Endothelial cell (in vitro differentiated cells): Measurements from ENCODE around the gene ESPNL. TPM values are rescaled to one million over a fixed set of nuclear protein-coding genes. Genes with fewer than 3 reads are reported as not detected.

Source experiments
- DNase-seq: peaks from one replicate; pipeline ENCODE4 v3.0.0; 2021; ENCODE audit warnings: low spot score
- H3K27ac Mint-ChIP-seq: one replicate; pipeline ENCODE4 v1.8.0; 2021; ENCODE audit warnings: mixed read lengths, inconsistent platforms; ENCODE audit not compliant: unreplicated experiment
- H3K27me3 Mint-ChIP-seq: one replicate; pipeline ENCODE4 v1.8.0; 2021; ENCODE audit warnings: mild to moderate bottlenecking, moderate library complexity, mixed read lengths, inconsistent platforms; ENCODE audit not compliant: unreplicated experiment
- H3K36me3 Mint-ChIP-seq: one replicate; pipeline ENCODE4 v1.8.0; 2021; ENCODE audit warnings: mild to moderate bottlenecking, low read depth, mixed read lengths, inconsistent platforms; ENCODE audit not compliant: unreplicated experiment
- H3K4me1 Mint-ChIP-seq: one replicate; pipeline ENCODE4 v1.8.0; 2021; ENCODE audit warnings: mild to moderate bottlenecking, mixed read lengths, inconsistent platforms; ENCODE audit not compliant: unreplicated experiment
- H3K4me3 Mint-ChIP-seq: one replicate; pipeline ENCODE4 v1.8.0; 2021; ENCODE audit warnings: mild to moderate bottlenecking, mixed read lengths, inconsistent platforms; ENCODE audit not compliant: unreplicated experiment
- H3K9me3 Mint-ChIP-seq: one replicate; pipeline ENCODE4 v1.8.0; 2021; ENCODE audit warnings: mixed read lengths, inconsistent platforms; ENCODE audit not compliant: unreplicated experiment
- CTCF ChIP-seq: fragments of 200-600 bp; sonication (generic); IDR thresholded peaks from one replicate; pipeline ENCODE4 v1.5.0; 2021; ENCODE audit warnings: antibody characterized with exemption; ENCODE audit not compliant: unreplicated experiment
- total RNA-seq: library from RNA; stranded (reverse); fragmentation: NEBNext Ultra II Directional; extraction: Animal tissue kit (Norgen Biotek cat#: 25700); gene quantifications from one replicate; pipeline ENCODE4 v1.2.1, GENCODE V29; 2021; ENCODE audit not compliant: unreplicated experiment

Gene ESPNL
- total RNA-seq, 1 donor from 2014 or later, result 0.82 TPM

GRCh38 chr2:238160206-238161129 is 60.3 kb downstream of the ESPNL start:
- no peak overlapping the region for H3K27ac Mint-ChIP-seq
- no peaks in the 10 kb centered on the region for H3K9me3 Mint-ChIP-seq
- no peaks in the 10 kb centered on the region for H3K36me3 Mint-ChIP-seq
- no peaks in the 10 kb centered on the region for H3K4me1 Mint-ChIP-seq
- no peak for DNase-seq
- H3K27me3 Mint-ChIP-seq, result peaks cover 11% of the 10 kb centered on the region
- no peak for TF ChIP-seq CTCF
- no peak overlapping the region for H3K4me3 Mint-ChIP-seq

GRCh38 chr2:238161291-238162051 is 61.3 kb downstream of the ESPNL start:
- H3K27ac Mint-ChIP-seq, result no peak overlapping the region
- no peak overlapping the region for H3K4me3 Mint-ChIP-seq
- no peaks in the 10 kb centered on the region for H3K9me3 Mint-ChIP-seq
- H3K4me1 Mint-ChIP-seq, result no peaks in the 10 kb centered on the region
- no peak for TF ChIP-seq CTCF
- H3K36me3 Mint-ChIP-seq, result no peaks in the 10 kb centered on the region
- DNase-seq, result no peak
- H3K27me3 Mint-ChIP-seq, result peaks cover 11% of the 10 kb centered on the region

- DNase-seq, result no peak
- no peak overlapping the region for H3K4me3 Mint-ChIP-seq
- peaks cover 10% of the 10 kb centered on the region for H3K27me3 Mint-ChIP-seq
- H3K36me3 Mint-ChIP-seq, result no peaks in the 10 kb centered on the region
- H3K27ac Mint-ChIP-seq, result no peak overlapping the region
- TF ChIP-seq CTCF, result no peak
- no peaks in the 10 kb centered on the region for H3K4me1 Mint-ChIP-seq
- H3K9me3 Mint-ChIP-seq, result no peaks in the 10 kb centered on the region
These were observed 62.2 kb downstream of the ESPNL start for GRCh38 chr2:238162251-238162845.

GRCh38 chr2:238162846-238163441 is 62.8 kb downstream of the ESPNL start:
- H3K36me3 Mint-ChIP-seq, result no peaks in the 10 kb centered on the region
- no peaks in the 10 kb centered on the region for H3K4me1 Mint-ChIP-seq
- H3K27me3 Mint-ChIP-seq, result peaks cover 9% of the 10 kb centered on the region
- no peaks in the 10 kb centered on the region for H3K9me3 Mint-ChIP-seq
- H3K4me3 Mint-ChIP-seq, result no peak overlapping the region
- no peak for DNase-seq
- no peak for TF ChIP-seq CTCF
- no peak overlapping the region for H3K27ac Mint-ChIP-seq
